ENCODE measurements around the gene WASF3. TPM values are rescaled to one million over a fixed set of nuclear protein-coding genes. Genes with fewer than 3 reads are reported as not detected.
"Not testable (repeated sequence)": the region's sequence is repeated elsewhere in the genome, so short reads cannot be mapped to it uniquely, and the experiment has no call there.

WASF3 gene
- total RNA-seq, 1 donor from 2014 or later: 7.4 TPM

DNA sequence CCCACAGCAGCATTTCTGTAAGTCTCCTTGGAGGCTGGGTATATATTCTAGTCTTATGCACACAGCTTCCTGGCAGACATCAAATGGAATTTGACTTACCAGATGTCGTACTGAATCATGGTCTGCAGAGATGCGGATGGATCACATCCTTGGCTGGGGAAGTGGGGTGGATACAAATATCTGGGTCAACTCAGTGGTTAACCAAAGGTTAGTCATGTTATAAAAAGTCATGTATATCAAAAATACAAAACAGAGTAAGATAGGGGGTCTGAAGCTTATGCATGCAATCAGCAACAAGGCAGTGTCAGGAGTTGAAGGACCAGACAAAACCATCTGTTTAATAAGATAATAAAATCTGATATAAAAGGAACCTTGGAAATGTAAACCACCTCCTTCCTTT, 61.9 kb downstream of the WASF3 start:
- intact Hi-C loops (cut with DNase I): no loop called here
- no peak for DNase-seq (ENCODE audit: low spot score)

GRCh38 chr13:26621731-26622401, 64.4 kb downstream of the WASF3 start:
- no peak for DNase-seq (ENCODE audit: low spot score)
- intact Hi-C loops (cut with DNase I): no loop called here

DNA sequence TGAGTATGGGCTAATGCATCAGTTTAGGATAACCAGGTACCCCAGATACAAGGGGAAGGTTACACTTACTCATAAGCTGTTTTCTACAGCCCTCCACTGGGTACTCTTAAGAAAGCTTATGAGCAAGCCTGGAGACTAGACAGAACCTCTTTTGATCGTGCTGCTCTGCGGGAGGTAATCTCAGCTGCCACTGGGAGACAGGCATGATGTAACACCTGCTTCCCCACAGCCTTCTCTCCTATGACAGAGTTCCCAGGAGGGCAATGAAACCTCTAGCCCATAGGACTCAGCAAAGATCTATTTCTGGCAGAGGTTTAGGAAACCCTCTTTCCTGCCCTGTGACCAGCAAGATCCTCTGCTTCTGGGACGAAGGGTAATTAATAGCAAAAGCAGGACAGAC, 65.6 kb downstream of the WASF3 start:
- intact Hi-C loops (cut with DNase I): no loop called here
- no peak for DNase-seq (ENCODE audit: low spot score)

GRCh38 chr13:26624572-26624971, 67.1 kb downstream of the WASF3 start:
- no peak for DNase-seq (ENCODE audit: low spot score)
- intact Hi-C loops (cut with DNase I): no loop called here

DNA sequence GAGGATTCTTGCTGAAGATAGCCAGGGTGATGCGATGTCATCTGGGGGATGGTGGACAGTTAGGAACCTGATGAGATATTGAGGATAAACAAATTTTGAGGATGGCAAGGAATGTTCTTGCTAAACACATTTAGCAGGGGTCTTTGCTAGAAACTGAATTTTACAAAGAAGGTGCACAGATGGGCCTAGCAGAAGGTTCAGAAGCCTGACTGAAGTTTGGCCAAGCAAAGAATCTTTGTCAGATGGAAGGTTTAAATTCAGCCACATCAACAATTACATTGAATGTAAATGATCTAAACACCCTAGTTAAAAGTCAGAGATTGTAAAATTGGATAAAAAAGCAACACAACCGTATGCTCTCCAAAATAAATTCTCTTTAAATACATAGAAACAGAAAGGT, 68.8 kb downstream of the WASF3 start:
- intact Hi-C loops (cut with DNase I): no loop called here
- DNase-seq (ENCODE audit: low spot score): no peak

GRCh38 chr13:26628706-26629105, 71.2 kb downstream of the WASF3 start:
- DNase-seq (ENCODE audit: low spot score): no peak
- intact Hi-C loops (cut with DNase I): no loop called here

DNA sequence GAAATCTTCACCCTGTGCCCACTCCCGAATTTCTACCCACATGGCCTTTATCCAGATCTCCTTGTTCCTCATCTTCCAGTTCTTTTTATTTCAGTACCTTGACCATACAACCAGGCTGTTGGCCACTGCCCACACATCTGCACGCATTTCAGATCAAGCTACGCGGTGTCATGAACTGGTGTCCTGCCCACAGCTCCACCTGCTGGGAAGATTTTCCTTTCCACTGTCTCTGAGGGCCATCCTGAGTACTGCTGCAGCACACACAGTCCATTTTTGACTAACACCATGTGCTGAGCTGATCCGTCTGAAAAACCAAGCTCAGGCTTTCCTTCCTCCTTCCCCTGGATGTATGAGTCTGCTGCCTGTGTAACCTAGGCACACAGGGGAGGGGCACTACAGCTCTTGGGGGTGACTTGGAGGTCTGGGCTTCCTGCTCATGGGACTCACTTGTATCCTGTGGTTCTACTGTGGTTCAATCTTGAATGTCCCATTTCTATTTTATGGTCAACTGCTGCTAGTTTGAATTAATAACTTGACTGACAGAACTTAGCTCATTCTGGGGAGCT, 71.9 kb downstream of the WASF3 start:
- DNase-seq (ENCODE audit: low spot score): no peak
- intact Hi-C loops (cut with DNase I): no loop called here

DNA sequence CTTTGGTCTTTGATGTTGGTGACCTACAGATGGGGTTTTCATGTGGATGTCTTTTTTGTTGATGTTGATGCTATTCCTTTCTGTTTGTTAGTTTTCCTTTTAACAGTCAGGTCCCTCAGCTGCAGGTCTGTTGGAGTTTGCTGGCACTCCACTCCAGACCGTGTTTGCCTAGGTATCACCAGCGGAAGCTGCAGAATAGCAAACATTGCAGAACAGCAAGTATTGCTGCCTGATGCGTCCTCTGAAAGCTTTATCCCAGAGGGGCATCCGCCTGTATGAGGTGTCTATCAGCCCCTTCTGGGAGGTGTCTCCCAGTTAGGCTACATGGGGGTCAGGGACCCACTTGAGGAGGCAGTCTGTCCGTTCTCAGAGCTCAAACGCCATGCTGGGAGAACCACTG, 78.2 kb downstream of the WASF3 start:
- intact Hi-C loops (cut with DNase I); DNase-seq (ENCODE audit: low spot score): not testable (repeated sequence)

DNA sequence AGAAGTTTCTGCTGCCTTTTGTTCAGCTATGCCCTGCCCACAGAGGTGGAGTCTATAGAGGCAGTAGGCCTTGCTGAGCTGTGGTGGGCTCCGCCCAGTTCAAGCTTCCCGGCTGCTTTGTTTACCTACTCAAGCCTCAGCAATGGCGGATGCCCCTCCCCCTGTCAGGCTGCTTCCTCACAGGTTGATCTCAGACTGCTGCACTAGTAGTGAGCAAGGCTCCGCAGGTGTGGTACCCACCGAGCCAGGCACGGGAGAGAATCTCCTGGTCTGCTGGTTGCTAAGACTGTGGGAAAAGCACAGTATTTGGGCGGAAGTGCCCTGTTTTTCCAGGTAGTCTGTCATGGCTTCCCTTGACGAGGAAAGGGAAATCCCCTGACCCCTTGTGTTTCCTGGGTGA, 78.6 kb downstream of the WASF3 start:
- not testable (repeated sequence) for DNase-seq (ENCODE audit: low spot score)

GRCh38 chr13:26646603-26647002, 89.1 kb downstream of the WASF3 start:
- intact Hi-C loops (cut with DNase I): no loop called here
- no peak for DNase-seq (ENCODE audit: low spot score)

More for the DNA sequence above, 78.6 kb downstream of the WASF3 start:
- intact Hi-C loops (cut with DNase I): not testable (repeated sequence)

DNA sequence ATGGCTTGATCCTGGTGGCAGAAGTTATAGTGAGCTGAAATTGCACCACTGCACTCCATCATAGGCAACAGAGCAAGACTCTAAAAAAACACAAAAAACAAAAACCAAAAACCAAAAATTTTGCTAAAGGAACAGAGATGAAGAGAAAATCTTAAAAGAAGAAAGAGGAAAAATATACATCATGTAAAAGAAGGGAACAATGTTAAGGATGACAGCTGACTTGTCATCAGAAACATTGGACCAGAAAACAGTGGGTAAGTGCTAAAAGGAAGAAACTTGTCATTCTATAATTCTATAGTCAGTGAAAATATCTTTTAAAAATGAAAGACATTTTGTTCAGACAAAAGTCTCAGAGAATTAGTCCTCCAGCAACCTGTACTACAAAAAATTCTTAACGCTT, 93.8 kb downstream of the WASF3 start:
- intact Hi-C loops (cut with DNase I): no loop called here
- DNase-seq (ENCODE audit: low spot score): no peak

DNA sequence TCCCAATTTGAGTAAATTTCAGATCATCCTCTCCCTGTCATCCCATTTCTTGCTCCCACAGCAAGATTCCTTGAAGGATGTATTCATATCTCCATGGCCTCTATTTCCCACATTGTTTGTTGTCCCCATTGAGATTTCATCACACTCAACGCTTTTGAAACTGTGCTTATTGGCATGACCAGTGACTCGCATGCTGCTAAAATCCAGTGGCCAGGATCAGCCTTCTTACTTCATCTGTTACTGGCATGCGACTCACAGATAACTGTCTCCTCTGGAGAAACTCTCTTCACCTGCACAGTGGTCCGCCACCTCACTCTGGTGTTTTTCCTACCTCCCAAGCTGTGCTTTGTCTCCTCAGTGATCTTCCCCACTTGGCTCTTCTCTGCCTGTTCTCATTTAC, 95.8 kb downstream of the WASF3 start:
- no peak for DNase-seq (ENCODE audit: low spot score)
- intact Hi-C loops (cut with DNase I): no loop called here

- DNase-seq (ENCODE audit: low spot score): no peak
- intact Hi-C loops (cut with DNase I): no loop called here
Measured at GRCh38 chr13:26653842-26654241, 96.4 kb downstream of the WASF3 start.

- intact Hi-C loops (cut with DNase I): no loop called here
- no peak for DNase-seq (ENCODE audit: low spot score)
Measured at GRCh38 chr13:26656919-26657318, 99.4 kb downstream of the WASF3 start.

GRCh38 chr13:26658448-26659385, 101.2 kb downstream of the WASF3 start:
- no peak for DNase-seq (ENCODE audit: low spot score)
- intact Hi-C loops (cut with DNase I): no loop called here

- DNase-seq (ENCODE audit: low spot score): no peak
- intact Hi-C loops (cut with DNase I): no loop called here
Measured at GRCh38 chr13:26660185-26660584, 102.7 kb downstream of the WASF3 start.

GRCh38 chr13:26660766-26661165, 103.3 kb downstream of the WASF3 start:
- intact Hi-C loops (cut with DNase I): no loop called here
- no peak for DNase-seq (ENCODE audit: low spot score)

DNA sequence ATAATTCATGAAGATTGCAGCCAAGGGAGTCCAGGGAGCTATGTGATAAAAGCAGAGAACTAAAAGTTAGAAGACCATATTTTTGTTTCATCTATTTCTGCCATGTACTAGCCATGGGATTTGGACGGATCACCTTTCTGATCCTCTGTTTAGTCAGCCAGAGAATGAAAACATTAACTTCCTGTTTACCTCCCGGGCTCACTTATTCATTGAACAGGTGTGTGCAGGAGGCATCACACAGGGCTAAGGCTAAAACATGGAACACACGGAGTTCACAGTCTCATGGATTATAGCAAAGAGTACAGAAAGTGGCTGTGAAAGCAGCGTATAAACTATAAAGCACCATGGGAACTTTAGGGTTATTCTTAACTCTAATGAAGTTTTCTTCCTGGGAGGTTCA, 106.3 kb downstream of the WASF3 start:
- intact Hi-C loops (cut with DNase I): no loop called here
- no peak for DNase-seq (ENCODE audit: low spot score)

DNA sequence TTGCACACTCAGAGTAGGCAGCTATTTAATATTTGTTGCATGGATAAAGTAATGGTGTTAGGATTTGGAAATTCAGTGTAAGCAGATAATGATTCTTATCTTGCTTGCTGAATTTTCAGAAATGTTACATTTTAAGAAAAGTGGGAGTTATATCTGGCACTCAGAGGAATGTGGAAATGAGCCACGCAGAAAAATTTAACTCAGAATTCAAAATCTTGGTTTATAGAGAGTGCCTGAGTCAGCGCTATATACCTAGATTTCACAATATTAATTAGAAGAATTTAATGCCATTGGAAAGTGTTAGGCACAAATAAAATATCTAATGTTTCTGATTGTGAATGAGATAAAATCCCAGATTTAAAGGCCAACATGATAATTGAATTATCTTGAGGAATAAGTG, 106.8 kb downstream of the WASF3 start:
- DNase-seq (ENCODE audit: low spot score): no peak
- intact Hi-C loops (cut with DNase I): no loop called here

DNA sequence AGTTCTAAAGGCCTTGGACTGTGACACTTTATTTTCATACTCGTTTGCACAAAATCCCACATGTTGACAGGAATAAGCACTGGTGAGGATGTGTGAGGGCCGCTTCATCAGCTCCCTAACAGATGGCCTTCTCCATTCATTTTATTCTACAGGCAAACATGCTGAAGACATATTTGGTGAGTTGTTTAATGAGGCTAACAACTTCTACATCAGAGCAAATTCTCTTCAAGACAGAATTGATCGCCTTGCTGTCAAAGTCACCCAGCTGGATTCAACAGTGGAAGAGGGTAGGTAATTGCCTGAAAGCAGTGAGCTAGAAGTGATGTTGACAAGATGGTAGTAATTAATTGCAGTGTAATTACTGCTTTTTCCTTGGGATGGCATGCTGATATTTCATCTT, 107.4 kb downstream of the WASF3 start:
- DNase-seq (ENCODE audit: low spot score): no peak
- intact Hi-C loops (cut with DNase I): no loop called here

Measured in cardiac septum (tissue), 1 donor.